CD4-positive, alpha-beta T cell (primary cell): Measurements from ENCODE around the gene TMEM121B. TPM values are rescaled to one million over a fixed set of nuclear protein-coding genes. Genes with fewer than 3 reads are reported as not detected.

Source experiments
- ATAC-seq: fragments of 200-7000 bp; cut with Tn5 transposase; one replicate; pipeline ENCODE4 v1.10.0; 2022; ENCODE audit warnings: mild to moderate bottlenecking; ENCODE audit not compliant: poor library complexity
- CTCF ChIA-PET: fragments of 350-600 bp; sonication (Branson Sonifier 250); formaldehyde crosslinking; loops from one replicate; lab custom pipeline; 2021; ENCODE audit warnings: antibody characterized with exemption, inconsistent platforms; lab: Charles Lee
- POLR2A ChIA-PET: fragments of 350-600 bp; sonication (Branson Sonifier 250); formaldehyde crosslinking; loops from one replicate; lab custom pipeline; 2021; ENCODE audit warnings: antibody characterized with exemption, inconsistent platforms; lab: Charles Lee
- DNase-seq, 14 experiments: peaks; one replicate each; pipeline ENCODE4 v3.0.0-alpha.2; 2013 to 2020; ENCODE audit warnings: mixed read lengths in 2 of 14
- H3K27ac ChIP-seq, 2 donors: one replicate each; pipeline versions ENCODE4 v1.5.1 to v1.7.0; 2013; ENCODE audit warnings: low read length in 2 of 2, low read depth in 1 of 2, mild to moderate bottlenecking in 1 of 2
- H3K27me3 ChIP-seq, 2 experiments: 1 replicate in 1 of 2; 2 replicates in 1 of 2; pipeline versions ENCODE4 v1.6.1 to v1.7.0; 2013; ENCODE audit warnings: low read length in 2 of 2, control low read depth in 1 of 2, mild to moderate bottlenecking in 1 of 2, moderate library complexity in 1 of 2; ENCODE audit not compliant: insufficient read depth in 2 of 2, control insufficient read depth in 1 of 2
- H3K36me3 ChIP-seq: one replicate; pipeline ENCODE4 v1.6.1; 2013; ENCODE audit warnings: low read length, control low read depth; ENCODE audit not compliant: insufficient read depth
- H3K4me1 ChIP-seq: one replicate; pipeline ENCODE4 v1.6.1; 2013; ENCODE audit warnings: low read length, control low read depth; ENCODE audit not compliant: insufficient read depth
- H3K4me3 ChIP-seq: one replicate; pipeline ENCODE4 v1.5.1; 2013; ENCODE audit warnings: mild to moderate bottlenecking, low read length, moderate library complexity
- H3K9me3 ChIP-seq, 2 experiments: 1 replicate in 1 of 2; 2 replicates in 1 of 2; pipeline versions ENCODE4 v1.6.1 to v1.7.0; 2013; ENCODE audit warnings: low read length in 2 of 2, mild to moderate bottlenecking in 2 of 2, control low read depth in 1 of 2, moderate library complexity in 1 of 2; ENCODE audit not compliant: control insufficient read depth in 1 of 2, insufficient read depth in 1 of 2
- H3K27ac Mint-ChIP-seq: one replicate; pipeline ENCODE4 v1.8.0; 2020; ENCODE audit warnings: mixed read lengths
- H3K27me3 Mint-ChIP-seq: one replicate; pipeline ENCODE4 v1.8.0; 2021; ENCODE audit warnings: mixed read lengths
- H3K36me3 Mint-ChIP-seq: one replicate; pipeline ENCODE4 v1.8.0; 2021; ENCODE audit warnings: low read depth, mixed read lengths
- H3K4me1 Mint-ChIP-seq: one replicate; pipeline ENCODE4 v1.8.0; 2021; ENCODE audit warnings: low read depth, mixed read lengths
- H3K4me3 Mint-ChIP-seq: one replicate; pipeline ENCODE4 v1.8.0; 2020; ENCODE audit warnings: mild to moderate bottlenecking, mixed read lengths
- H3K9me3 Mint-ChIP-seq: one replicate; pipeline ENCODE4 v1.8.0; 2020; ENCODE audit warnings: mixed read lengths
- CTCF ChIP-seq: fragments of 200-600 bp; IDR thresholded peaks from one replicate; pipeline ENCODE4 v1.8.0; 2022; ENCODE audit warnings: antibody characterized with exemption, mild to moderate bottlenecking
- intact Hi-C, 2 experiments: fragments of 100-400 bp; cut with DNase I in 1 of 2; cut with micrococcal nuclease in 1 of 2; formaldehyde crosslinking; loops; one replicate each; pipeline versions ENCODE4 v1.15.1 to v1.9.0; 2023 to 2025; cut with DNase I, micrococcal nuclease
- total RNA-seq, 174 experiments: library from RNA in 2 of 174; stranded (reverse) in 2 of 174; gene quantifications; one replicate each; pipeline ENCODE4 v1.2.3 and lab custom pipeline; 2021 to 2026

TMEM121B gene
- total RNA-seq, 2 experiments from 2014 or later = 0.05 to 0.08 TPM

GRCh38 chr22:17098379-17098819, 22.8 kb downstream of the TMEM121B start:
- DNase-seq (peak in 6 of 14 experiments; percentile 20 to 75 (median 62)), ATAC-seq (peak; percentile 89)
- intact Hi-C loops = loop anchor here in 1 of 2 experiments (1.0 kb wide), 1 partner anchor 11 kb away; no protein-coding TSS in a partner anchor
- Mint-ChIP-seq H3K27ac (peak overlapping the region; percentile 77), H3K4me3 (peak overlapping the region; percentile 71), H3K27me3 (no peaks in the 10 kb centered on the region), H3K9me3 (no peaks in the 10 kb centered on the region), H3K36me3 (peaks cover 91% of the 10 kb centered on the region), H3K4me1 (peaks cover 93% of the 10 kb centered on the region)
- TF ChIP-seq CTCF = no peak
- Histone ChIP-seq H3K27ac (peak overlapping the region; percentile 4 to 5), H3K4me1 (peaks cover 86% of the 10 kb centered on the region), H3K4me3 (peak overlapping the region; percentile 3), H3K27me3 (no peaks in the 10 kb centered on the region), H3K9me3 (no peaks in the 10 kb centered on the region), H3K36me3 (peaks cover 77% of the 10 kb centered on the region)
- ChIA-PET CTCF (interaction anchor here (0.7 kb wide), 1 partner anchor 74 kb away, joined by 3 read pairs; no protein-coding TSS in a partner anchor), POLR2A (interaction anchor here (0.6 to 3.0 kb wide), 8 partner anchors 9 to 120 kb away, joined by 3 to 49 read pairs (median 3); partner anchors contain the start of gene IL17RA)

DNA sequence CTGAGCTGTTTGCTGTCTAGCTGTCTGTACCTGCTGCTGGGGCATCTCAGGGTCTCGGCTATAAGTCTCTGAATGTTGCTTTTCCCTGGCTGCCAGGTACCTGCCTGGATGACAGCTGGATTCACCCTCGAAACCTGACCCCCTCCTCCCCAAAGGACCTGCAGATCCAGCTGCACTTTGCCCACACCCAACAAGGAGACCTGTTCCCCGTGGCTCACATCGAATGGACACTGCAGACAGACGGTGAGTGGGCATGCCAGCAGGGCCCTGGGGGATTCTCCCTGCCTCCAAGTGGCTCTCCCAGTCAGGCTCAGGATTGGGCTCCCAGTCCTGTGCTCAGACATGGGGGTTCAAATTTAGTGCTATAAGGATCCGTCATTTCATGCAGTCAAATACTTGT, 23.5 kb downstream of the TMEM121B start:
- no peak for TF ChIP-seq CTCF
- ATAC-seq (no peak), DNase-seq (no peak)
- peaks cover 84% of the 10 kb centered on the region for H3K4me1 ChIP-seq
- Mint-ChIP-seq H3K4me1 (peaks cover 94% of the 10 kb centered on the region), H3K36me3 (peaks cover 93% of the 10 kb centered on the region), H3K9me3 (no peaks in the 10 kb centered on the region), H3K4me3 (peak overlapping the region; percentile 31), H3K27ac (peak overlapping the region; percentile 77), H3K27me3 (no peaks in the 10 kb centered on the region)
- peak overlapping the region in 1 of 2 donors; percentile 39 for H3K27ac ChIP-seq
- peaks cover 75% of the 10 kb centered on the region for H3K36me3 ChIP-seq
- no peaks in the 10 kb centered on the region for H3K9me3 ChIP-seq
- no peaks in the 10 kb centered on the region for H3K27me3 ChIP-seq
- no peak overlapping the region for H3K4me3 ChIP-seq
- POLR2A ChIA-PET = interaction anchor here (0.6 to 3.0 kb wide), 4 partner anchors 8 to 121 kb away, joined by 3 to 49 read pairs (median 4); partner anchors contain the start of gene IL17RA
- intact Hi-C loops = loop anchor here in 1 of 2 experiments (1.0 kb wide), 1 partner anchor 10 kb away; no protein-coding TSS in a partner anchor
- CTCF ChIA-PET = interaction anchor here (1.8 kb wide), 1 partner anchor 10 kb away, joined by 4 read pairs; no protein-coding TSS in a partner anchor

DNA sequence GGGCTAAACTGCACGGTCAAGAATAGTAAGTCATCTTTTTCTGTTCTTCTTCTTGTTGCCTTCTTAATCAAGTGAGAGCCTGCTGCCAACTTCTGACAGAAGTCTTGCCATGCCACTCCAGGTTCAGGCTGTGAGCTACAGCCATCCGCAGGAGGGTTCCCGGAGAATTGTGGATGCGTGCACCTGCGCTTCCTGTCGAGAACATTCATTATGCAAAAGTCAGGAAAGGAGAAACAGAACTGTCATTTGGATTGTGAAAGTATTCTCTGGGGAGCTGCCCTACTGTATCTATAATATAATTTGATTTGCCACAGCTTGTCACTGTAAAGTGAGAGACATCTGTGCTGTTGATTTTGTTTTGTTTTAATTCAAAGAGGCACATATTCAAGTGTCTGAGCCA, 24.1 kb downstream of the TMEM121B start:
- Histone ChIP-seq H3K4me3 (no peak overlapping the region), H3K36me3 (peaks cover 69% of the 10 kb centered on the region), H3K4me1 (peaks cover 85% of the 10 kb centered on the region), H3K27ac (peak overlapping the region in 1 of 2 donors; percentile 39), H3K27me3 (no peaks in the 10 kb centered on the region), H3K9me3 (no peaks in the 10 kb centered on the region)
- no peak for TF ChIP-seq CTCF
- Mint-ChIP-seq H3K9me3 (no peaks in the 10 kb centered on the region), H3K27me3 (no peaks in the 10 kb centered on the region), H3K36me3 (peaks cover 92% of the 10 kb centered on the region), H3K27ac (peak overlapping the region; percentile 77), H3K4me1 (peaks cover 96% of the 10 kb centered on the region), H3K4me3 (no peak overlapping the region)
- ATAC-seq (no peak), DNase-seq (peak in 1 of 14 experiments; percentile 2)
- intact Hi-C loops = no loop called here
- POLR2A ChIA-PET = interaction anchor here (0.8 to 3.0 kb wide), 2 partner anchors 11 to 75 kb away, joined by 3 to 49 read pairs; partner anchors contain the start of gene IL17RA
- CTCF ChIA-PET = interaction anchor here (0.7 to 1.8 kb wide), 2 partner anchors 9 to 10 kb away, joined by 3 to 4 read pairs; no protein-coding TSS in a partner anchor
